Measurements from ENCODE around the gene NFATC4. TPM values are rescaled to one million over a fixed set of nuclear protein-coding genes. Genes with fewer than 3 reads are reported as not detected.

The NFATC4 gene
- total and polyA plus RNA-seq, 9 donors, result 25.9 to 288 (median 157) TPM

DNA sequence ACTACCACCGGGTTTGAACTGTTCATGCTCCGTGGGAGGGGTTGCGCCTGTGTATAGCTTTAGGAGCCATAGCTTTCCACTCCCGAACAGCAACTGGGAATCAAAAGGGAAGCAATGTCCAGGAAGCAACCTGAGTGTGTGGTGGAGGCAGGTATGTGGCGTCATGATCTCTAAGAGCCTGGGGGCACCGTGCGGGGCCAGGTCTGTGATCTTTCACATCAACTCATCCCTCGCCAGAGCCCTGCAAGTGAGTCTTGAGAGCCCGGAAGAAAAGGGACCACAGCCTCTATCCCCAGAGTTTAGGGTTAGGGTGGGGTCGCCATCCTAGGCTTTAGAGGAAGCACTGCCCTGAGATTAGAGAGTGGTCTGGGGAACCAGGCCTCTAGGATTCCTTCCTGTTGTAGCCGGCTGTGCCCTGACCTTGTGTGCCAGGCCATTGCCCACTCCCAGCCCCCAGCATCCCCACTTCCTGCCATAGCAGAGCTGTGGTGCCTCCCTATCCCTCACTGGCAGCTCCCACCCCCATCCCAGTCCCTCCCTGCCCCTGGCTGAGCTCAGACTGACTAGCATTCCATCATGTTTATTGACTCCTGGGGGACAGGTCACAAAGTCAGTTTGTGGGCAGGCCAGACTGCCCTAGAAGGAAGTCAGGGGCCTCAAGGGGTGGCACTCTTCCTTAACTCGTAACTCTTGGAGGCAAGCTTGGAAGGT, 32.4 kb upstream of the NFATC4 start:
- Histone ChIP-seq H3K27ac (no peak overlapping the region), H3K36me3 (no peaks in the 10 kb centered on the region), H3K4me3 (no peak overlapping the region), H3K4me1 (ENCODE audit: insufficient read depth) (peaks cover 5% of the 10 kb centered on the region), H3K9me3 (no peaks in the 10 kb centered on the region), H3K27me3 (no peaks in the 10 kb centered on the region)
- WGBS, 3 donors, result 74 to 77% (median 77%) methylated on average over 12 of the region's 12 CpGs
- no peak for DNase-seq
- intact Hi-C loops (cut with DNase I), result loop anchor here in 1 of 4 donors (5.0 kb wide), 1 partner anchor 342 kb away; no protein-coding TSS in a partner anchor
- TF ChIP-seq EP300 (IDR thresholded peaks at IDR 0.05), result no peak
- TF ChIP-seq, protein P1, sequence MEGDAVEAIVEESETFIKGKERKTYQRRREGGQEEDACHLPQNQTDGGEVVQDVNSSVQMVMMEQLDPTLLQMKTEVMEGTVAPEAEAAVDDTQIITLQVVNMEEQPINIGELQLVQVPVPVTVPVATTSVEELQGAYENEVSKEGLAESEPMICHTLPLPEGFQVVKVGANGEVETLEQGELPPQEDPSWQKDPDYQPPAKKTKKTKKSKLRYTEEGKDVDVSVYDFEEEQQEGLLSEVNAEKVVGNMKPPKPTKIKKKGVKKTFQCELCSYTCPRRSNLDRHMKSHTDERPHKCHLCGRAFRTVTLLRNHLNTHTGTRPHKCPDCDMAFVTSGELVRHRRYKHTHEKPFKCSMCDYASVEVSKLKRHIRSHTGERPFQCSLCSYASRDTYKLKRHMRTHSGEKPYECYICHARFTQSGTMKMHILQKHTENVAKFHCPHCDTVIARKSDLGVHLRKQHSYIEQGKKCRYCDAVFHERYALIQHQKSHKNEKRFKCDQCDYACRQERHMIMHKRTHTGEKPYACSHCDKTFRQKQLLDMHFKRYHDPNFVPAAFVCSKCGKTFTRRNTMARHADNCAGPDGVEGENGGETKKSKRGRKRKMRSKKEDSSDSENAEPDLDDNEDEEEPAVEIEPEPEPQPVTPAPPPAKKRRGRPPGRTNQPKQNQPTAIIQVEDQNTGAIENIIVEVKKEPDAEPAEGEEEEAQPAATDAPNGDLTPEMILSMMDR (IDR thresholded peaks at IDR 0.05), result no peak
- no peak for TF ChIP-seq POLR2A (IDR thresholded peaks at IDR 0.05)

DNA sequence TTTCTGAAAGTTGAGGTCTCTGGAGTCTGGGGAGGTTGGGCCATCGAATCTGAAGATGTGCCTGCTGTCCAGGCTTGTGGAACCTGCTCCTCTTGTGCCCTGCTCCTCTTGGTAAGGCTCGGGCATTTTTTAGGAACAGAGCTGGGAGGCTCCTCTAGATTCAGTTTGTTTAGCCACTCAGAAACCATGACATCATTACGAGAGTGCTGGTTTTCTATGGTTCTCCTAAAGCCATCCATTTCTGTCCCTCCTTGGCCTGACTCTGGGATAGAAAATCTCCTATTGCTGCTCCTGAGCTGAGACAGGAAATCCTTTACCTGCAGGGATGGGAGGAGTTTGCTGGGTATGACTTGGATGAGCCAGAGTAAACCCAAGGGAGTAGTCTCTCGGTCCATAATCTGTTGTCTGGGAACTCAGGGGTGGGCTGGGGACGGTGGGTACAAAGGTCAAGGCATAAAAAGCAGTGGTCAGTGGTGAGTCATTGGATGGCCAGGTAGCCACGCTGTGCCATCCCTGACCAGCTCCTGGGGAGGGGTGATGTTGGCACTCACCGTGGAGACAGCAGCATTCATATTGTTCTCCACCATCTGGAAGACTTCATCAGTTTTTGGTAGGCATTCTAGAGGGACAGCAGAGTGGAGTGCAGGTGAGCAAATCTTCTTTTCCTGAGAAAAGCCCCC, 30.7 kb upstream of the NFATC4 start:
- H3K4me1 ChIP-seq (ENCODE audit: insufficient read depth), result peaks cover under 1% of the 10 kb centered on the region
- intact Hi-C loops (cut with DNase I), result loop anchor here in 1 of 4 donors (5.0 kb wide), 1 partner anchor 340 kb away; no protein-coding TSS in a partner anchor
- H3K4me3 ChIP-seq, result no peak overlapping the region
- H3K27ac ChIP-seq, result no peak overlapping the region
- no peaks in the 10 kb centered on the region for H3K9me3 ChIP-seq
- H3K36me3 ChIP-seq, result no peaks in the 10 kb centered on the region
- DNase-seq, result no peak
- no peaks in the 10 kb centered on the region for H3K27me3 ChIP-seq
- WGBS, 3 donors, result 82 to 91% (median 88%) methylated on average over 7 of the region's 7 CpGs
- TF ChIP-seq, protein P1 (IDR thresholded peaks at IDR 0.05), result no peak
- no peak for TF ChIP-seq POLR2A (IDR thresholded peaks at IDR 0.05)
- TF ChIP-seq EP300 (IDR thresholded peaks at IDR 0.05), result no peak

DNA sequence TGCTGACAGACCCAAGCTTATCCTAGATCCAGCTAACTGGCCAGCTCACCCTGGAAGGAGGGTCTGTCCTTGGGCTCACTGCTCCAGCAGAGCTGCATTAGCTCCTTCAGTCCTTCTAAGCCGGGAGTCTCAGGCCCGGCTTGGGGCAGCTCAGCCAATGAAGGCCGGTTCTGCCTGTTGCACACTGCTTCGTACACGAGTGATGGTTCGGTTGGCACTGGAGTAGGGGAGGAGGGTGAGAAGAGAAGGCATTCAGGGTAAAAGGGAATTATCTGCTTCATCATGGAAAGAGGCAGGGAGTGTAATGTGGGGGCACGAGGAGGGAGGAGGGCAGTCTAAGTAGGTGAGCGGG, 30.2 kb upstream of the NFATC4 start:
- H3K9me3 ChIP-seq, result no peaks in the 10 kb centered on the region
- TF ChIP-seq, protein P1 (IDR thresholded peaks at IDR 0.05), result no peak
- no peak for TF ChIP-seq EP300 (IDR thresholded peaks at IDR 0.05)
- no peak for TF ChIP-seq POLR2A (IDR thresholded peaks at IDR 0.05)
- WGBS, 3 donors, result 83 to 90% (median 88%) methylated on average over 8 of the region's 8 CpGs
- H3K27ac ChIP-seq, result no peak overlapping the region
- H3K36me3 ChIP-seq, result no peaks in the 10 kb centered on the region
- no peaks in the 10 kb centered on the region for H3K4me1 ChIP-seq (ENCODE audit: insufficient read depth)
- intact Hi-C loops (cut with DNase I), result loop anchor here in 1 of 4 donors (5.0 kb wide), 1 partner anchor 340 kb away; no protein-coding TSS in a partner anchor
- no peak overlapping the region for H3K4me3 ChIP-seq
- no peaks in the 10 kb centered on the region for H3K27me3 ChIP-seq
- no peak for DNase-seq

DNA sequence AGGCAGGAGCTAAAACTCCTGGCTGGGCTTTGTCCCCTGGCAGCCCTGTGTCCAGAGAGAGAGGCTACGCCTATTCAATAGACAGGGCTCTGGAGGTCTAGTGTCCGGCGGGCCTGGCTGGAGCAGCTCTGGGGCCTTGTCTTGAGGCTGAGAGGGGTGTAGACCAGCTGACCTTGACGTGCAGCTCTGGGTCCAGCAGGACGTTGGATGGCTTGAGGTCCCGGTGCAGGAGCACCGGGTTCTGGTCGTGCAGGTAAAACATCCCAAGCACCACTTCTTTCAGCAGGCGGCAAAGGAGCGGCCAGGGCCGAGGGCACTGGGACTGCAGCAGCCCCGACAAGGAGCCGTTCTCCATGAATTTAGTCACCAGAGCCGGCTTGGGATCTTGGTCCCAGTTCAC, 29.1 kb upstream of the NFATC4 start:
- H3K4me3 ChIP-seq, result no peak overlapping the region
- no peak for TF ChIP-seq EP300 (IDR thresholded peaks at IDR 0.05)
- TF ChIP-seq POLR2A (IDR thresholded peaks at IDR 0.05), result no peak
- TF ChIP-seq, protein P1 (IDR thresholded peaks at IDR 0.05), result no peak
- no peak overlapping the region for H3K27ac ChIP-seq
- H3K4me1 ChIP-seq (ENCODE audit: insufficient read depth), result no peaks in the 10 kb centered on the region
- H3K27me3 ChIP-seq, result no peaks in the 10 kb centered on the region
- 68 to 78% (median 77%) methylated on average over 14 of the region's 14 CpGs for WGBS, 3 donors
- H3K36me3 ChIP-seq, result no peaks in the 10 kb centered on the region
- H3K9me3 ChIP-seq, result no peaks in the 10 kb centered on the region
- intact Hi-C loops (cut with DNase I), result loop anchor here in 1 of 4 donors (5.0 kb wide), 1 partner anchor 338 kb away; no protein-coding TSS in a partner anchor
- DNase-seq, result no peak
